Mucosa of descending colon (tissue), 3 donors: ENCODE measurements around the gene EIF2S2. TPM values are rescaled to one million over a fixed set of nuclear protein-coding genes. Genes with fewer than 3 reads are reported as not detected.
A peak's percentile ranks its signal among the peaks of the same experiment; 100 is the strongest.

Experiments used
- ATAC-seq: fragments of 200-7000 bp; cut with Tn5 transposase; one replicate; pipeline ENCODE4 v1.9.1; 2020; ENCODE audit warnings: mild to moderate bottlenecking, moderate library complexity
- DNase-seq, 3 donors: peaks; one replicate each; pipeline ENCODE4 v3.0.0-alpha.2; 2020
- H3K36me3 ChIP-seq: fragments of 200-600 bp; one replicate; pipeline ENCODE4 v1.8.0; 2021; ENCODE audit warnings: low read depth, mild to moderate bottlenecking
- H3K4me1 ChIP-seq: fragments of 200-600 bp; one replicate; pipeline ENCODE4 v1.8.0; 2021; ENCODE audit warnings: low read depth, mild to moderate bottlenecking
- H3K4me3 ChIP-seq: fragments of 200-600 bp; one replicate; pipeline ENCODE4 v1.8.0; 2021; ENCODE audit warnings: mild to moderate bottlenecking
- H3K9me3 ChIP-seq: fragments of 200-600 bp; one replicate; pipeline ENCODE4 v1.8.0; 2021; ENCODE audit warnings: mild to moderate bottlenecking
- intact Hi-C, 2 donors: fragments of 100-400 bp; cut with DNase I in 1 of 2; cut with micrococcal nuclease in 1 of 2; formaldehyde crosslinking; loops; one replicate each; pipeline versions ENCODE4 v1.11.0 to v1.11.1; 2022; cut with DNase I, micrococcal nuclease
- total RNA-seq, 3 donors: library from RNA; stranded (reverse); fragmentation: NEBNext Ultra II Directional in 2 of 3; extraction: Animal tissue kit (Norgen Biotek cat#: 25700) in 2 of 3; gene quantifications; one replicate each; pipeline versions ENCODE4 v1.2.1 to v1.2.4, GENCODE V29; 2021 to 2023
- TF ChIP-seq, protein P1 (sequence below): fragments of 200-600 bp; IDR thresholded peaks from one replicate; pipeline ENCODE4 v1.8.0; 2022; ENCODE audit warnings: antibody characterized with exemption, mild to moderate bottlenecking
- donor health status: DM: no; HTN: no; CAD: no; lungs with moderate emphysema.
- donor health status: DM: no; HTN: no; CAD: no.
- donor health status: DM: no; HTN: yes; CAD: no.

Gene EIF2S2
- total RNA-seq, 3 donors from 2014 or later, result 26.5 to 51.7 (median 41.0) TPM

GRCh38 chr20:34058831-34059230 lies 53.2 kb downstream of the EIF2S2 start:
- peak; percentile 39 for ATAC-seq
- TF ChIP-seq, protein P1, sequence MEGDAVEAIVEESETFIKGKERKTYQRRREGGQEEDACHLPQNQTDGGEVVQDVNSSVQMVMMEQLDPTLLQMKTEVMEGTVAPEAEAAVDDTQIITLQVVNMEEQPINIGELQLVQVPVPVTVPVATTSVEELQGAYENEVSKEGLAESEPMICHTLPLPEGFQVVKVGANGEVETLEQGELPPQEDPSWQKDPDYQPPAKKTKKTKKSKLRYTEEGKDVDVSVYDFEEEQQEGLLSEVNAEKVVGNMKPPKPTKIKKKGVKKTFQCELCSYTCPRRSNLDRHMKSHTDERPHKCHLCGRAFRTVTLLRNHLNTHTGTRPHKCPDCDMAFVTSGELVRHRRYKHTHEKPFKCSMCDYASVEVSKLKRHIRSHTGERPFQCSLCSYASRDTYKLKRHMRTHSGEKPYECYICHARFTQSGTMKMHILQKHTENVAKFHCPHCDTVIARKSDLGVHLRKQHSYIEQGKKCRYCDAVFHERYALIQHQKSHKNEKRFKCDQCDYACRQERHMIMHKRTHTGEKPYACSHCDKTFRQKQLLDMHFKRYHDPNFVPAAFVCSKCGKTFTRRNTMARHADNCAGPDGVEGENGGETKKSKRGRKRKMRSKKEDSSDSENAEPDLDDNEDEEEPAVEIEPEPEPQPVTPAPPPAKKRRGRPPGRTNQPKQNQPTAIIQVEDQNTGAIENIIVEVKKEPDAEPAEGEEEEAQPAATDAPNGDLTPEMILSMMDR, result no peak
- no peaks in the 10 kb centered on the region for H3K9me3 ChIP-seq
- H3K4me3 ChIP-seq, result no peak overlapping the region
- no peak for DNase-seq
- no peaks in the 10 kb centered on the region for H3K36me3 ChIP-seq
- H3K4me1 ChIP-seq, result no peaks in the 10 kb centered on the region
- intact Hi-C loops, result no loop called here

- Histone ChIP-seq H3K36me3 (no peaks in the 10 kb centered on the region), H3K4me1 (no peaks in the 10 kb centered on the region), H3K4me3 (no peak overlapping the region), H3K9me3 (no peaks in the 10 kb centered on the region)
- DNase-seq (no peak), ATAC-seq (no peak)
- intact Hi-C loops, result no loop called here
- TF ChIP-seq, protein P1, result no peak
Measured at GRCh38 chr20:34055290-34055689, 56.8 kb downstream of the EIF2S2 start.

DNA sequence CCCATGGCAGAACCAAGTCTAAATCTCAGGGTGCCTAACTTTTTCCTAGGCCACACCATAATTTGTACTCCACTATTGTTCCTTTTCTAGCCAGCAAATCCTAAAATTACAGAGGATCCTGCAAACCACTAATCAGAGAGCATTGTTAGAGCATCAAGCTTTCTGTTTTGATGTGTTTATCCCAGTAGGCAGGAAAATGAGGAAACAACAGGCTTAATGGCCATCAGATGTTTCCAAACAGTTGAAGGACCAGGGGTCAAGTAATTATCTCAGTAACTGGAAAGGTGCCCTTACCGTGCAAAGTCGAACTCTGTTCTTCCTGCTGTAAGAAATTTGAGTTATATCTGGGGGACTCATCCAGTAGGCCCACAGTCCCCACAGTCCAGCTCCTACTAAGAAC lies 59.6 kb downstream of the EIF2S2 start:
- H3K36me3 ChIP-seq, result no peaks in the 10 kb centered on the region
- no peak for DNase-seq
- no peaks in the 10 kb centered on the region for H3K9me3 ChIP-seq
- H3K4me1 ChIP-seq, result no peaks in the 10 kb centered on the region
- peak; percentile 29 for ATAC-seq
- intact Hi-C loops, result no loop called here
- TF ChIP-seq, protein P1, result no peak
- no peak overlapping the region for H3K4me3 ChIP-seq

DNA sequence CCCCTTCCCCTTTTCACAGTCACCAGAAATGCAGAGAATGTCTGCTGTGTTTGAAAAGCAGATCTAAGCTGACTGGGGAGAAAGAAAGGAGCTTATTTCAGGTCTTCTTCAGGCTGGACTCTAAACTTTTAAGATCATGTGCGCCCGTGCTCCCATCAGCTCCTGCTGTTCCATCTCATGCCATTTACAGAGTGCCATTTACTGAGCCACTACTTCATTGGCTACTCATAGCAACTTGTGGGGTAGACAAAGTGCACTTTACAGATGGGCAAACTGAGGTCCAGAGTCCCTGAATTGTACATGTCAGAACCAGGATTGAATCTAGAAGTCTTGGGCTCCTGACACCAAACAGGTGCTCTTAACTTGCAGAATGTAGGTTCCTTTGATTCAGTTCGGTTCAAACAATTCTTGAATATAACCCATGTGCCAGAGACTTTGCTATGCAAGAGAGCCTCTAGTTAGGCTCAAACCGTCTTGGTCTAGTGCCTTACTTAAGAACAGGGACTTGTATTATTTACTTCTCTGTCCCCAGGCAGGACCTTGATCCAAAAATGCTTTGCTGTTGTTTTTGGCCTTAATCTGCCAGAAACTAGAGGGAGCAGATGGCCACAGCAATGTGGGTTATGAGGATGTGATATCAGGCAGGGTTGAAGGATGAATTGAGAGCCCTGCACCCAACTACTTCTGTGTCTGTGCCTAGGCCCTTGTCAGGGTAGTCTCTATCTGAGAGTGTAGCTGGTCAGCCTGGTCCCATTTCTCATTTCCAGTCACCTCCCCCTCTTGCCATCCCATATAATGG lies 61.9 kb downstream of the EIF2S2 start:
- ATAC-seq, result no peak
- H3K4me1 ChIP-seq, result peaks cover 6% of the 10 kb centered on the region

DNA sequence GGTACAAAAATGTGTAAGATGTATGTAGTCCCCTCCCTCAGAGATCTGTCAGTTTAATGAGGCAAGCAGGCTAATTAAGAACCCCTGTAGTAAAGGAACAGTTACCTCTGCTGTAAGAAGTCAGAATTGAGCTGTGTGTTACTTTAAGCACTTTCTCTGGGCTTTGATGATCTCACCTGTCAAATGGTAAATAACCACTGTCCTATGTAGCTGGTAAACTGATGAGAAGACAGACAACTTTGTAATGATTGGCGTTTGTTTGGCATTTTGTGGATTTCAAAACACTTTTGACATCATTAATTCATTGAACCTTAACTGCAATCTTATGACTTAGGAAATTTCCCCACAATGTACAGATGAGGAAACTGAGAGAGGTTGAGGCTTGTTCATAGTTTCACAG lies 62.7 kb downstream of the EIF2S2 start:
- ATAC-seq, result no peak
- peaks cover 9% of the 10 kb centered on the region for H3K4me1 ChIP-seq

More for the DNA sequence above, 61.9 kb downstream of the EIF2S2 start:
- Histone ChIP-seq H3K9me3 (no peaks in the 10 kb centered on the region), H3K36me3 (no peaks in the 10 kb centered on the region), H3K4me3 (no peak overlapping the region)
- DNase-seq, result no peak
- TF ChIP-seq, protein P1, result no peak
- intact Hi-C loops, result no loop called here

More for the DNA sequence above, 62.7 kb downstream of the EIF2S2 start:
- H3K36me3 ChIP-seq, result no peaks in the 10 kb centered on the region
- no peak overlapping the region for H3K4me3 ChIP-seq
- intact Hi-C loops, result no loop called here
- TF ChIP-seq, protein P1, result no peak
- DNase-seq, result no peak
- H3K9me3 ChIP-seq, result no peaks in the 10 kb centered on the region
